Left forelimb (tissue), 1 donor: ENCODE measurements around the gene RUNDC3A.

Experiments used
- DNase-seq: peaks from one replicate; pipeline ENCODE4 v3.0.0-alpha.2; 2018; ENCODE audit warnings: low spot score

Gene RUNDC3A

GRCh38 chr17:44308320-44308818 lies at the start of gene RUNDC3A:
RUNDC3A (plus strand) TSS chr17:44308601; CDS start chr17:44308833, 232 bp downstream.
- peak; percentile 96 for DNase-seq

GRCh38 chr17:44258811-44259351 lies 49.5 kb upstream of the RUNDC3A start:
- no peak for DNase-seq

GRCh38 chr17:44260296-44260695 lies 48.1 kb upstream of the RUNDC3A start:
- DNase-seq = no peak

DNA sequence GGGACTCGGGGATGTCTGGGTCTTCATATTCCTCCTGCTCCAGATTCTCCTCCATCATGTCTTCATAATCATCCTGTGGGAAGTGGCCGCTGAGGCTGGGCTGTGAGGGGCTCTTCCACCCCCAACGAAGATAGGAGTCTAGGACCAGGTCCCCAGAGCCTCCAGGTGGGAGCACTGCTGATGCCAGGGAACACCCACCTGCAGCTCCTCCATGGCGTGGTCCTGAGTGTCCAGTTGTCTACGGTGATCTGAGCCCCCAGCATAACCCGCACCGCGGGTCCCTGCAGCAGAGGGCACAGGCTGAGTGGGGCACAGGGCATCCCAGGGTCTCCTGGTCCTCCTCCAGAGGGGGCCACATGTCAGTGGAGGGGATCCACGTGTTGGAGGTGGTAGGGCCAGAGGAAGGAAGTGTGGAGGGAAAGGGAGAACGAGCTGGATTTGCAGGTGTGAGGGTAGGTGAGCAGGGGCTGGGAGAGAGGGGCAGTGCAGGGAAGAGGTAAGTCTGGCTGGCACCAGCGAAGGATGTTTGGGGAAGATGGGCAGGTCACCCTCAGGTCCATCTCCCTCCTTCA lies 45.7 kb upstream of the RUNDC3A start:
- no peak for DNase-seq

DNA sequence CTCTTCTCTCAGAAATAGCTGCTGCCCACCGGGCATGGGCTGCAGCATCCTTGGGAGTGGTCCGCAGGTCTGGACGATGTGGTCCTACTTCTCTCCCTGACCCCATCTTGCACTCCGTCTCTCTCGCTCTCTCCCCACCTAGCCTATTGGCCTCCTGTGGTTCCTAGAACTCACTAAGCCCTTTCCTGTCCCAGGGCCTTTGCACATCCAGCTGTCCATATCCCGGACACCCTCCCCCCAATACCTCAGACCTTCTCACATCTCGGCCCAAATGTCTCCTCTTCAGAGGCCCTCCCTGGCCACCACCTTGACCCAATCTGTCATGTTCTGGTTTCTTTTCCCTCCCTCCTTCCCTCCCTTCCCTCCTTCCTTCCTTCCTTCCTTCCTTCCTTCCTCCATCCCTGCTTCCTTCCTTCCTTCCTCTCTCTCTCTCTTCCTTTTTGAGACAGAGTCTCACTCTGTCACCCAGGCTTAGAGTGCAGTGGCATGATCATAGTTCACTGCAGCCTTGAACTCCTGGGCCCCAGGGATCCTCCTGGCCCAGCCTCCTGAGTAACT lies 45.0 kb upstream of the RUNDC3A start:
- no peak for DNase-seq

- DNase-seq = no peak
Measured at GRCh38 chr17:44266402-44267164, 41.8 kb upstream of the RUNDC3A start.

DNA sequence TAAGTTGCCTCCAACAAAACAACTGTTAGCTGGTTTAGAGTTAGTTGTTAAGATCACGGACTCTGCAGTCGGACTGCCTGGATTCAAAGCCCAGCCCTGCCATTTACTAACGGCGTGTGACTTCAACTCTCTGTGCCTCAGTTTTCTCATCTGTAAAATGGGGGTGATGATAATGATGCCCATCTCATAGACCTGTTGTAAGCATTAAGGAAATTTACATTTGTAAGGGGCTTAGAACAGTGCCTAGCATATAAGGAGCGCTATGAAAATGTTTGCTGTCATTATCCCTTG lies 41.3 kb upstream of the RUNDC3A start:
- DNase-seq = no peak

GRCh38 chr17:44267818-44268490 lies 40.4 kb upstream of the RUNDC3A start, which contains the start of gene SLC4A1:
SLC4A1 (minus strand) TSS chr17:44268135; CDS start chr17:44262866, 5,269 bp downstream.
- DNase-seq = no peak

- DNase-seq = no peak
Measured at GRCh38 chr17:44268709-44269534, 39.5 kb upstream of the RUNDC3A start.

DNA sequence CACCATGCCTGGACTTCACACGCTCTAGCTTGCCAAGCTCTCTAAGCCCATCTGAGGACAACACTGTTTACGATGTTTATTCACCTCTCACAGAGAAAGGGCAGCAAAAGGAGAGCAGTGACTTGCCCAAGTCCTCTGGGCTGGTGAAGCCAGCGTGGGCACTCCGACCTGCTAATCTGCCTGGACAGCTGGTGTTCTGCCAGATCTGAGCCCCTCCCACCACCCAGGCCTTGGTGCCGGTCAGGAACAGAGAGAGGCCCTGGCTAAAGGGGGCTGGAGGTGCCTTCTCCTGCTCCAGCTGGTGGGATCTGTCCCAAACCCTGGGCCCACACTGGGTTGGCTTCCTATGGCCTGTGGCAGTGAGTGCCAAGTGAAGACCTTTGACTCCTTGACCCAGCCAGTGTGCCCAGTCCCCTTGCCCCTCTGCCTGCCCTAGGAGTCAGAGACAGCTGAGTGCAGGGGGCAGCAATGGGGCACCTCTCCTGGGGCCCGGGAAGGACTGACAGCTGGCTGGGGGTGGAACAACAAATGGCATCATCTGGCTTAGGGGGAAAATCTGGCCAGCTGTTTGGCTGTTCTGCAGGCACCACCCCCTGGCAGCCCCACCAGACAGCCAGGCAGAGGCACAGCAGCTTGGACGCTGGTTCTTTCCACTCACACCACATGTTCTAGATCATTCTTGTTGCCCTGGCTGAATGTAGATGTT lies 38.7 kb upstream of the RUNDC3A start:
- no peak for DNase-seq

DNA sequence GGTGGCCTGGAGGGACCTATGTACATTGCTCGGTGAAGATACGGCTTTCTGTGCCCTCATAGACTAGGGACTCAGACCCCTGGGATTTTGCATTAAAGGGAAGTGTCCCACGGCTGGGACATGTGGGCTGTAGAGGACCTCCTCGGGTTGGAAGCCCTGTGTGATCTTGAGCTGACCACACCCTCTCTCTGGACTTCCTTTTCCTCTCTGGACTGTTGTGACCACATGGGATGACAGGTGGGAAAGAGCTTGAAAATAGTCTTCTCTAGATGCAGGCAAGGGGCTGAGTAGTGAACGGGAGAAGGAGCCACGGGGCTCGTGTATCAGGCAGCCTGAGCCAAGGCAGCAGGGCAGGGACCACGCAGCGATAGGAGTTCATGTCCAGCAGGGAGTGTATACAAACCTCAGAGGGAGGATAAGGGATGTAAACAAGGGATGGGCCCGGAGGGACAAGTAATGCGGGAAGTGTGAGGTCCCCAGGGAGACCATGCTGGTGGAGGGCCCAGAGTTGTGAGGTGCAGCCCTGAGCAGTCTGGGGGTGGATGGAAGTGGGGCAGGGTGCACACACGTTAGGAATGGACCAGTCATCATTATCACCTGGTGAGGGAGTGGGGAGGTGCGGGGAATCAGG lies 36.0 kb upstream of the RUNDC3A start:
- no peak for DNase-seq

DNA sequence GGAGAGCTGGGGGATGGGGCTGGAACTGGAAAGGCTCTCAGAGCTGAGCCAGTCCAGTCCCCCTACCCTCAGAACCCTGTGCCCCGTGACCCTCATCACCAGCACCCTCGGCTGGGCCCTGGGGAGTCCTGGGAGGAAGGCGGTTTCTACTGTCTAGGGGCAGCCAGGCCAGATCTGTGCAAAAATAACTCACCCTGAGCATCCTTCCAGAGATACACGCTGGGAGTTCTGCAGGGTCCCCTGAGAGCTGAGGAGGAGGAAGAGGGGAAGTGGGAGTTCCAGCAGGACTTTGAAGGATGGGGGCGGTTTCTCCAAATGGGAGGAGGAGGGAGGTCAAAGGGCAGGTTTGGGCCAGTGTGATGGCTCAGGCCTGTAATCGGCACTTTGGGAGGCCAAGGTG lies 35.4 kb upstream of the RUNDC3A start:
- no peak for DNase-seq

DNA sequence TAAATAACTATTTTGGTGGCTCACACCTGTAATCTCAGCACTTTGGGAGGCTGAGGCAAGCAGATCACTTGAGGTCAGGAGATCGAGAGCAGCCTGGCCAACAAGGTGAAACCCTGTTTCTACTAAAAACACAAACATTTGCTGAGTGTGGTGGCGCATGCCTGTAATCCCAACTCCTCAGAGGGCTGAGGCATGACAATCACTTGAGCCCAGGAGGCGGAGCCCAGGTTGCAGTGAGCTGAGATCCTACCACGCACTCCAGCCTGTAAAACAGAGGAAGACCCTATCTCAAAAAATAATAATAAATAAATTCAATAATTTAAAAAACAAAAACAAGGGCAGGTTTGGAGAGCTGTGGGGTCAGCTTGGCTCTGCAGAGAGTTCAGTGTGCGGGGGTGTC lies 34.8 kb upstream of the RUNDC3A start:
- DNase-seq = no peak

GRCh38 chr17:44277976-44278375 lies 30.4 kb upstream of the RUNDC3A start:
- DNase-seq = no peak

DNA sequence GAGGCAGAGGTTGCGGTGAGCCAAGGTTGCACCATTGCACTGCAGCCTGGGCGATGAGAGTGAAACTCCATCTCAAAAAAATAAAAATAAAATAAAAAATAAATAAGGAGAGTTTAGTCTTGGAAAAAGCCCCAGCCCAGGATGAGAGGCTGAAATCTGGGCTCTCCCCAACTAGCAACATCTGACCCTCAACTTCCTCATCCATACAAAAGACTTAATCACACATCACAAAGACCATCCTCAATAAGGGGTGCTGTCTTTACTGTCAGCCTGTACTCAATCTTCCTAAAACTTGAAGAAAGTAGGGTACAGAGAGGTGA lies 29.1 kb upstream of the RUNDC3A start:
- no peak for DNase-seq

DNA sequence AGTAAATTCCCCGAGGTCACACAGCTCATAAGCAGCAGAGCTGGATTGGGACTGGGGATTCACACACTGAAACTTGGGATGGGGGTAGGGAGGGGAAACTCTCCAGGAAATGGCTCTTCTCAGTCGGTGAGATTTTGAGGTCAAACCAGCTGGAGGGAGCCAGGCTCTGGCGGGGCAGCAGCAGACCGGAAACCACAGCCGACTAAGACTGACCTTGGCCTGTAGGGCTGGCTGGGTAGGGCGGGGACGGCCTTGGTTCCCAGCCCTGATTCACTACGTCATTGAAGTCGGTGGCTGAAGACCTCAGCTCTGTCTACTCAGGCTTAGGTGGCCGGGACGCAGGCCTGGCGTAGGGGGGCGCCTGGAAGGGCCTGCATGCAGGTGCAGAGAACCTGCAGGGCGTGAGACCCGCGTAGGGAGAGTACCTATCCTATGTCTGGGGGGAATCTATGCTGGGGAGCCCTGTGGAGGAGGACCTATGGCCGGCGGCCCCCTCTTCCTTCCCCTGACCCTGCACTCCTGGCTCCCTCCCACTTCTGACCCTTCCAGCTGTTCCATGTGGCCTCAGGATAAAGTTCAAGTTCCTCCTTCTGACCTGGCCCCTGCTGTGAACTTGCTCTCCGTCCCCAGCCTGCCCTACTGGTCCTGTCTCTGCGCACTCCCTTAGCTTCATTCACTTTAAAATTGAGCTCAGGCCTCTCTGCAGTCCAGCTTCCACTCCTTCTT lies 28.6 kb upstream of the RUNDC3A start:
- DNase-seq = no peak

- no peak for DNase-seq
Measured at GRCh38 chr17:44280392-44280937, 27.9 kb upstream of the RUNDC3A start.

DNA sequence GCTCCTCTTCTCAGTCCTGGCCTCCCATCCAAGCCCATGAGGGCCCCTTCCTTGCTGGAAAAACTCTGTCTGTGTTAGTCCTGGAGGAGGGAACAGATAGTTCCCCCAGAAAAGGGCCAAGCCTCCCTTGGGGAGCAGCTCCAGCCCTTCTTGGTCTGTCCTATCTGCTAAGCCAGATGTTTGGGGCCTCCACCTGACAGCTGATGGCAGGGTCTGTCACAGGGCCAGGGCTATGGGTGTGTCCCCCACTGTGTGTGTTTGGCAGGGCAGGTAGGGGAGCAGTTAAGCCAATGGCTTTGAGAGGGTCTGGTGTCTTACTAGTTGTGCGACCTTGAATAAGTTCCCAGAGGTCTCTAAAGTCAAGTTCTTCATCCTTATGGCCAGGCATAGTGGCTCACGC lies 26.8 kb upstream of the RUNDC3A start:
- no peak for DNase-seq

- DNase-seq = no peak
Measured at GRCh38 chr17:44282264-44282663, 26.1 kb upstream of the RUNDC3A start.
